Calu3 (cell line): ENCODE results near the gene NT5M. TPM values are rescaled to one million over a fixed set of nuclear protein-coding genes. Genes with fewer than 3 reads are reported as not detected.

Source experiments
- BruUV-seq: library from RNA; stranded (reverse); fragments of 400-500 nt; replicated peaks from 2 replicates; lab custom pipeline; 2021; lab: Mats Ljungman, UMichigan
- CTCF ChIA-PET: fragments of 300-600 bp; sonication (Branson Sonifier 250); formaldehyde crosslinking; loops from one replicate; lab custom pipeline; 2022; ENCODE audit warnings: antibody characterized with exemption; lab: Charles Lee
- DNase-seq: peaks from one replicate; pipeline ENCODE4 v3.0.0; 2022
- H3K27ac Mint-ChIP-seq: one replicate; pipeline ENCODE4 v1.8.0; 2022; ENCODE audit warnings: mixed read lengths; ENCODE audit not compliant: unreplicated experiment
- H3K27me3 Mint-ChIP-seq: one replicate; pipeline ENCODE4 v1.8.0; 2022; ENCODE audit warnings: mixed read lengths; ENCODE audit not compliant: unreplicated experiment
- H3K36me3 Mint-ChIP-seq: one replicate; pipeline ENCODE4 v1.8.0; 2022; ENCODE audit warnings: mild to moderate bottlenecking, moderate library complexity, mixed read lengths; ENCODE audit not compliant: insufficient read depth, unreplicated experiment
- H3K4me1 Mint-ChIP-seq: one replicate; pipeline ENCODE4 v1.8.0; 2022; ENCODE audit warnings: mild to moderate bottlenecking, low read depth, mixed read lengths; ENCODE audit not compliant: unreplicated experiment
- H3K4me3 Mint-ChIP-seq: one replicate; pipeline ENCODE4 v1.8.0; 2022; ENCODE audit warnings: mild to moderate bottlenecking, low read depth, moderate library complexity, mixed read lengths; ENCODE audit not compliant: unreplicated experiment
- H3K9me3 Mint-ChIP-seq: one replicate; pipeline ENCODE4 v1.8.0; 2022; ENCODE audit warnings: low read depth, mixed read lengths; ENCODE audit not compliant: unreplicated experiment
- intact Hi-C: fragments of 100-400 bp; cut with micrococcal nuclease; formaldehyde crosslinking; loops from one replicate; pipeline ENCODE4 v1.10.0; 2022; ENCODE audit not compliant: unreplicated experiment
- total RNA-seq: library from RNA; stranded (reverse); gene quantifications from 2 replicates; pipeline ENCODE4 v1.2.3, GENCODE V29; 2022
- TF ChIP-seq, protein P1 (sequence below): fragments of 200-600 bp; IDR thresholded peaks from one replicate; pipeline ENCODE4 v1.8.0; 2022; ENCODE audit warnings: antibody characterized with exemption; ENCODE audit not compliant: unreplicated experiment

The NT5M gene
- total RNA-seq, 1 experiment from 2014 or later: 1.0 TPM

DNA sequence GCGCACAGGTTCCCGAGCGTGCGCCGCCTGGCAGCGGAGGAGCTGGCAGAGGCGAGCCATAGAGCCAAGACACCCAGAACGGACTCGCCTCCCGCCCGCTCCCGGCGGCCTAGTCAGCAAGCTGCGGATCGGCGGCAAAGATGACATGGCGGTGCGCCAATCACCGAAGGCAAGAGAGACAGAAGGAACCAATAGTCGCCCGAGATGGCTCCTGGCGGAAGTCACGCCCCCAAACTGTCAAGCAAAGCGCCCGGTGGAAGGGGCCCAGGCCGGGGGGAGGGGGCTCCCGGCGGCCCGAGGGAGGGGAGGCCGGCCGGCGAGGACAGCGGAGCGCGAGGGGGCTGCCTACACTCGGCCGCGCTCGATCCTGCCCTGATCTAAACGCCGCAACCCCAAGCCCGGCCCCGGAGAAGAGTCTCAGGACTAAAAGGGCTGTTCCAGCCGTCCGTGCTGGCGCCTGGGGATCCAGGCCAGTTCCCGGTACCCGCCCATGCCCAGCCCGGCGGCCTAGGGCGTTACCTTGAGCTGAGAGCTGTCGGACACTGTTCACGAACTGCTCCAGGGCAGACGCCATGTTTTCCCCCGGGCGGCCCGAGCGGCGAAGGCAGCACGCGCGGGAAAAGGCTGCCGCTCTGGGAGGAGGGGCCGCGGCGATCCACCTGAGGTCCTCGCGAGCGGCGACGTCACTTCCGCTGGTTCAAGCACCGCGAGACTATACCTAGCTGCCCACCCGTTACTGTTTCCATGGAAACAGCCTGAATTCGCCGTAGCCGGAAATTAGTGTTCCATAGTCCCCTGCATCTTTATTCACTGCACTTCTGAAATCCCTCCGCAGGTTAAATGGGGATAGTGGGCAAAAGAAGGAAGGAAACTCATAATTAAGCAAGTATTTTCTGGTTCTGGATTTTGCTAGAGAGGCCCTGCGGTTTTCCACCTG is 22.3 kb upstream of the NT5M start, which contains the start of gene COPS3:
TSS of gene COPS3 (minus strand) at position 634 of the 937 bp plus-strand sequence. CDS start at position 574, 60 bp downstream.
- Mint-ChIP-seq H3K27me3 (no peaks in the 10 kb centered on the region), H3K4me1 (peaks cover 20% of the 10 kb centered on the region), H3K4me3 (peak within 1 kb of the TSS; percentile 95), H3K9me3 (no peaks in the 10 kb centered on the region), H3K27ac (peak within 1 kb of the TSS; percentile 92), H3K36me3 (peaks cover 22% of the 10 kb centered on the region)
- peak; percentile 92 for DNase-seq
- BruUV-seq: no TSS peak
- CTCF ChIA-PET: interaction anchor here (0.6 to 0.8 kb wide), 3 partner anchors 13 to 628 kb away, joined by 3 to 5 read pairs (median 3); no protein-coding TSS in a partner anchor
- TF ChIP-seq, protein P1, sequence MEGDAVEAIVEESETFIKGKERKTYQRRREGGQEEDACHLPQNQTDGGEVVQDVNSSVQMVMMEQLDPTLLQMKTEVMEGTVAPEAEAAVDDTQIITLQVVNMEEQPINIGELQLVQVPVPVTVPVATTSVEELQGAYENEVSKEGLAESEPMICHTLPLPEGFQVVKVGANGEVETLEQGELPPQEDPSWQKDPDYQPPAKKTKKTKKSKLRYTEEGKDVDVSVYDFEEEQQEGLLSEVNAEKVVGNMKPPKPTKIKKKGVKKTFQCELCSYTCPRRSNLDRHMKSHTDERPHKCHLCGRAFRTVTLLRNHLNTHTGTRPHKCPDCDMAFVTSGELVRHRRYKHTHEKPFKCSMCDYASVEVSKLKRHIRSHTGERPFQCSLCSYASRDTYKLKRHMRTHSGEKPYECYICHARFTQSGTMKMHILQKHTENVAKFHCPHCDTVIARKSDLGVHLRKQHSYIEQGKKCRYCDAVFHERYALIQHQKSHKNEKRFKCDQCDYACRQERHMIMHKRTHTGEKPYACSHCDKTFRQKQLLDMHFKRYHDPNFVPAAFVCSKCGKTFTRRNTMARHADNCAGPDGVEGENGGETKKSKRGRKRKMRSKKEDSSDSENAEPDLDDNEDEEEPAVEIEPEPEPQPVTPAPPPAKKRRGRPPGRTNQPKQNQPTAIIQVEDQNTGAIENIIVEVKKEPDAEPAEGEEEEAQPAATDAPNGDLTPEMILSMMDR: no peak
- intact Hi-C loops: no loop called here

DNA sequence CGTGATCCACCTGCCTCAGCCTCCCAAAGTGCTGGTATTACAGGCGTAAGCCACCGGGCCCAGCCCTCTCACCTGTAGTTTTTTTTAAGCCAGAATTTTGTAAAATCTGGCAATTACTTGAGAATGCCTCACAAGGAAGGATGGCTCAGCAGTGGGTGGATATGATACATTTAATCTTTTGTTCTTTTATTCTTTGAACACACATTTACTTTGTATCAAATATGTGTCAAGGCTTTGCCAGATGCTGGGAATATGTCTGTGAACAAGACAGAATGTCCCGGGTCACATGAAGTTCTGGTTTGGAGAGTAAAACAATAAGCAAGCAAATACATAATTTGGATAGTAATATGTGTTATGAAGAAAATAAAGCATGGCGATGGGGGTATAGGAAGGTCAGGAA is 17.2 kb upstream of the NT5M start:
- DNase-seq: no peak
- Mint-ChIP-seq H3K27me3 (no peaks in the 10 kb centered on the region), H3K4me3 (no peak overlapping the region), H3K36me3 (peaks cover 11% of the 10 kb centered on the region), H3K9me3 (no peaks in the 10 kb centered on the region), H3K4me1 (peaks cover 9% of the 10 kb centered on the region), H3K27ac (no peak overlapping the region)
- TF ChIP-seq, protein P1: no peak
- CTCF ChIA-PET: no interaction called here
- intact Hi-C loops: no loop called here
- BruUV-seq: no TSS peak

DNA sequence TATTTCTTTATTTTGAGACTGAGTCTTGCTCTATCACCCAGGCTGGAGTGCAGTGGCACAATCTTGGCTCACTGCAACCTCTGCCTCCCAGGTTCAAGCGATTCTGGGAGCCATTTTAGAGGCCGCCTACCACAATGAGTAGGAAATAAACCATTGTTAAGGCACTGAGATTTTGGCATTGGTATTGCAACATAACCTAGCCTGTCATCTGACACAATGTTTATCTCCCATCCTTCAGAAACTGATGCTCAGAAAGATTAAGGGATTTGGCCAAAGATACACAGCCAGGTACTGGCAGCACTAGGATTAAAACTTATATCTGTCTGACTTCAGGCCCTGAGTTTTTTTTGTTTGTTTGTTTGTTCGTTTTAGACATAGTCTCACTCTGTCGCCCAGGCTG is 14.1 kb upstream of the NT5M start:
- CTCF ChIA-PET: interaction anchor here (0.6 kb wide), 1 partner anchor 24 kb away, joined by 5 read pairs; no protein-coding TSS in a partner anchor
- intact Hi-C loops: no loop called here
- no peak overlapping the region for H3K4me3 Mint-ChIP-seq
- H3K27me3 Mint-ChIP-seq: no peaks in the 10 kb centered on the region
- no peaks in the 10 kb centered on the region for H3K9me3 Mint-ChIP-seq
- TF ChIP-seq, protein P1: no peak
- no peak for DNase-seq
- BruUV-seq: no TSS peak
- H3K27ac Mint-ChIP-seq: no peak overlapping the region
- no peaks in the 10 kb centered on the region for H3K4me1 Mint-ChIP-seq
- H3K36me3 Mint-ChIP-seq: no peaks in the 10 kb centered on the region

DNA sequence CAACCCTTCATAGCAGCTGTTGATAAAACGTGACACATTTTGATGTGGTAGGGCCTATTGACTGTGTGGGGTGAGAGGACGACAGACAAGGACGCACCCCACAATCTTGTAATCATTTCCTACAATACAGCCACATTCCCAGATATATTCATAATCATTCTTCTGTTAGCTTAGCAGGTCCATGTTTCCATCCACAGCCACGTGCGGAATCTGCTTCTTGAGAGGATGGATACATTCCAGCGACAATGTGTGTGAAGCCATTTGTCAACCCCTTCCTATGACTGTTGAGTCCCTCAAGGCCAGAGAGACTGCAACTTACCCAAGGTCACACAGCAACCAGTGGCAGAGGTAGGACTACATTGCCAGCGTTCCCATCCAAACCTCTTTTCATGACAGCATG is 13.5 kb upstream of the NT5M start:
- H3K36me3 Mint-ChIP-seq: no peaks in the 10 kb centered on the region
- H3K4me3 Mint-ChIP-seq: no peak overlapping the region
- BruUV-seq: no TSS peak
- CTCF ChIA-PET: no interaction called here
- no peak overlapping the region for H3K27ac Mint-ChIP-seq
- intact Hi-C loops: no loop called here
- no peaks in the 10 kb centered on the region for H3K4me1 Mint-ChIP-seq
- H3K9me3 Mint-ChIP-seq: no peaks in the 10 kb centered on the region
- no peak for DNase-seq
- TF ChIP-seq, protein P1: no peak
- H3K27me3 Mint-ChIP-seq: no peaks in the 10 kb centered on the region
